Measurements from ENCODE around the gene SLC27A4.

SLC27A4 gene

DNA sequence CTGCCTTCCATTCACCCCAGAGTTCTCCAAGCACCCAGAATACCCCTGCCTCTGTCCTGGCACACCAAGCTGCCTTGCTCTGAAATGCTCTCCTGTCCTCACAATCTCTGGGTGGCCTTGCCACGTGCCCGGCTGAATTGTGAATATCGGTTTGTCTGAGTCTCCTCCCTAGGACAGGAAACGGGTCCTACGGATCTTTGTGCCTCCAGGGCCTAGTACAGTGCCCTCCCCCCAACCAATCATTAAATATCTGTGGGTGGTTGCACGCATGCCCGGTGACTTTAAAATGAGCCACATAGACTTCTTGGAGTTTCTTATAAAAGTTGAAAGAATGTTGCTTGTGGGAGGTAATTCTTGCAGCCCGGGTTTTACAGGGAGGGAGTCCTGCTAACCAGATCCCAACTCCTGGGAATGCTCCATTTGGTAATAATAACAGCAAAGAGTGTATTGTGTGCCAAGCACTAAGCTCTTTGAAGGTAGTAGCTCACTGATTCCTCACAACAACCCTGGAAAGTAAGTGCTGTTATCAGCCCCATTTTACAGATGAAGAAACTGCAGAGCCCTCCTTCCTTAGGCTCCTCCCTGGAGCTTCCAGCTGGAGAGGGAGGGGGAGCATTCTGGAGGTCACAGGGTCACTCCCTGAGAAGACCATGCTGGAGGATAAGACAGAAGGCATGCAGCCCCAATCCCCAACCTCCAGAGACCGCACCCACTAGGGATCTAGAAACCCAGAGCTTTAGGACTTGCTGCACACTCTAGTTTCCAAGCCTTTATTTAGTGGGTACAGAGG, 54.2 kb downstream of the SLC27A4 start:
- Histone ChIP-seq H3K27ac (ENCODE audit: low read length, poor library complexity, severe bottlenecking) (no peak overlapping the region), H2BK15ac (ENCODE audit: low read depth, poor library complexity, severe bottlenecking) (no peak overlapping the region), H3K9me3 (ENCODE audit: control insufficient read depth, low read length) (no peaks in the 10 kb centered on the region), H3K36me3 (ENCODE audit: control insufficient read depth in 1 of 2, insufficient read depth in 2 of 2, low read depth in 1 of 2, low read length in 2 of 2) (peaks cover 17 to 27% of the 10 kb centered on the region in 2 experiments), H2BK12ac (ENCODE audit: low read length in 2 of 2) (no peak overlapping the region), H2BK5ac (ENCODE audit: low read depth, low read length, poor library complexity, severe bottlenecking) (no peak overlapping the region), H3K4me2 (ENCODE audit: low read length, poor library complexity, severe bottlenecking) (no peak overlapping the region), H3K23ac (ENCODE audit: low read length in 2 of 2) (no peak overlapping the region), H3K18ac (ENCODE audit: low read depth in 1 of 2, low read length in 2 of 2) (no peak overlapping the region), H3K4me1 (ENCODE audit: control insufficient read depth, insufficient read depth, low read depth, low read length) (peaks cover 21% of the 10 kb centered on the region), H2AFZ (ENCODE audit: low read depth, low read length) (no peak overlapping the region), H3K79me1 (replicated peaks; ENCODE audit: low read length, poor library complexity, severe bottlenecking) (peaks cover 1% of the 10 kb centered on the region), H3K4ac (ENCODE audit: low read depth in 1 of 2, low read length in 2 of 2) (no peak overlapping the region), H2BK120ac (ENCODE audit: low read depth, low read length) (no peak overlapping the region), H3K14ac (ENCODE audit: low read length in 2 of 2) (no peak overlapping the region), H4K91ac (ENCODE audit: low read length) (no peak overlapping the region), H3K27me3 (ENCODE audit: control insufficient read depth in 1 of 2, insufficient read depth in 1 of 2, low read length in 2 of 2) (peaks cover 32 to 69% of the 10 kb centered on the region in 2 experiments), H4K8ac (ENCODE audit: low read length) (no peak overlapping the region), H3K9ac (ENCODE audit: low read length) (no peak overlapping the region), H3K4me3 (ENCODE audit: insufficient read depth in 1 of 2, low read depth in 1 of 2, low read length in 2 of 2) (no peak overlapping the region), H2AK5ac (ENCODE audit: low read length, severe bottlenecking) (no peak overlapping the region)
- no peak for DNase-seq
- WGBS, result 52% methylated on average over 8 of the region's 9 CpGs

DNA sequence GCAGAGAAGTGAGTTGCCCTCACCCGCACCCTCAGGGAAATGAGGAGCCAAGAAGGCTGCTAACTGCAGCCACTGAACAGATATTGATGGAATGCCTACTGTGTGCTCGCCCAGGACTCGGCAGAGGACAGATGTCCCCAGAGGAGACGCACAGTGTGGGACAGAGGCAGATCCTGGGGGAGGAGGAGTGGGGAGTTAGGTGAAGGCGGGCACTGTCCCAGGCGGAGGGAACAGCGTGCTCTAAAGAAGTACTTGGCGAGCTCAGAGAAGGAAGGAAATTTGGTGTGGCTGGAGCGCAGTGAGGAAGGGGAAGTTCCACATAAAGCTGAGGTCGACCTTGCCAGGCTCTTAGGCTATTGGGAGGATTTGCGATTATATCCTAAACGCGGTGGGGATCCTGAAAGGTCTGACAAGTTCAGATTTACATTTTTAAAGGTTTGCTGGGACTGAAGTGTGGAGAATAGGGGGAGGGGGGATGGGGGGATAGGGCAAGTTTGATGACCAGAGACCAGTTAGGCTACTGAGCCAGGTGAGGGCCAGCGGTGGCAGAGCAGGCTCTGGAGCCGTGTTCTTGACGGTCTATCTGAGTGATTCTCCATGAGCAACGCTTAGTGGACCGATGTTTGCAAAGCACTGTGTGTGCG, 56.8 kb downstream of the SLC27A4 start:
- Histone ChIP-seq H3K27ac (ENCODE audit: low read length, poor library complexity, severe bottlenecking) (no peak overlapping the region), H3K18ac (ENCODE audit: low read depth in 1 of 2, low read length in 2 of 2) (no peak overlapping the region), H2BK120ac (ENCODE audit: low read depth, low read length) (no peak overlapping the region), H3K4me1 (ENCODE audit: control insufficient read depth, insufficient read depth, low read depth, low read length) (peaks cover 19% of the 10 kb centered on the region), H3K14ac (ENCODE audit: low read length in 2 of 2) (no peak overlapping the region), H2AFZ (ENCODE audit: low read depth, low read length) (no peak overlapping the region), H3K9ac (ENCODE audit: low read length) (no peak overlapping the region), H3K79me1 (replicated peaks; ENCODE audit: low read length, poor library complexity, severe bottlenecking) (peaks cover 1% of the 10 kb centered on the region), H2BK15ac (ENCODE audit: low read depth, poor library complexity, severe bottlenecking) (no peak overlapping the region), H2BK5ac (ENCODE audit: low read depth, low read length, poor library complexity, severe bottlenecking) (no peak overlapping the region), H4K91ac (ENCODE audit: low read length) (no peak overlapping the region), H3K4me3 (ENCODE audit: insufficient read depth in 1 of 2, low read depth in 1 of 2, low read length in 2 of 2) (no peak overlapping the region), H3K36me3 (ENCODE audit: control insufficient read depth in 1 of 2, insufficient read depth in 2 of 2, low read depth in 1 of 2, low read length in 2 of 2) (peaks cover 2 to 6% of the 10 kb centered on the region in 2 experiments), H4K8ac (ENCODE audit: low read length) (no peak overlapping the region), H3K9me3 (ENCODE audit: control insufficient read depth, low read length) (no peaks in the 10 kb centered on the region), H3K23ac (ENCODE audit: low read length in 2 of 2) (no peak overlapping the region), H2AK5ac (ENCODE audit: low read length, severe bottlenecking) (no peak overlapping the region), H2BK12ac (ENCODE audit: low read length in 2 of 2) (no peak overlapping the region), H3K4me2 (ENCODE audit: low read length, poor library complexity, severe bottlenecking) (no peak overlapping the region), H3K4ac (ENCODE audit: low read depth in 1 of 2, low read length in 2 of 2) (no peak overlapping the region), H3K27me3 (ENCODE audit: control insufficient read depth in 1 of 2, insufficient read depth in 1 of 2, low read length in 2 of 2) (peaks cover 44 to 56% of the 10 kb centered on the region in 2 experiments)
- DNase-seq, result no peak
- 16% methylated on average over 18 of the region's 19 CpGs for WGBS

DNA sequence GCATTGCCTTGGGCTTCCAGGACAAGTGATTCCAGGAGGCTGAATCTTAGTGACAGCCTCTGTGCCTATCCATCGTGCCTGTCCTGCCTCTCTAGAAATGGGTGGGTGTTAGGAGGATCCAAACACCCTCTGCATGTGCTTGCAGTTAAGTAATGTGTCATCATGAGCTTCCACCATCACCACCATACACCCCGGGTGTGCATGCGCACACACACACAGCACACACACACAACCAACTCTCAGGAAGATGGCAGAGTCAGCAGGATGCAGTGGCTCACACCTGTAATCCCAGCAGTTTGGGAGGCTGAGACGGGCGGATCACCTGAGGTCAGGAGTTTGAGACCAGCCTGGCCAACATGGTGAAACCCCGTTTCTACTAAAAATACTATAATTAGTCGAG, 57.5 kb downstream of the SLC27A4 start:
- WGBS, result 77% methylated on average over 7 of the region's 7 CpGs

DNA sequence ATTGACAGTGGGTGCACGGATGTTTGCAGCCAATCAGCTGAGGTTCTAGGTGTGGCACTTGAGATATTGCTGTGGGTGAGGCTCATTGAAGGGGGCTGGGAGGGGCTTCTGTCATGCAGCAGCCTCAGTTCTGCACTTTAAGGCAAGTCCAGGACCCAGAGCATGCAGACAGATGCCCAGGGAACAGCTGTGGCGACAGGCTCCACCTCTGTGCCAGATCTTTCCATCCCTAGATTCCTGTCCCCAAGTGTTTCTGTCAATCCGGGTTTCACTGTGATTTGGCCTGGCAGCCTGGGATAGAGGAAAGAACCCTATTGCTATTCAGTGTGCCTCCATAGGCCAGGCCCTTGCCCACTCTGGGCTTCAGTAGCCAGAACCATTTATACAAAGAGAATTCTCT, 59.5 kb downstream of the SLC27A4 start:
- Histone ChIP-seq H3K9ac (ENCODE audit: low read length) (no peak overlapping the region), H3K4ac (ENCODE audit: low read depth in 1 of 2, low read length in 2 of 2) (no peak overlapping the region), H3K14ac (ENCODE audit: low read length in 2 of 2) (no peak overlapping the region), H3K27ac (ENCODE audit: low read length, poor library complexity, severe bottlenecking) (no peak overlapping the region), H2AK5ac (ENCODE audit: low read length, severe bottlenecking) (no peak overlapping the region), H2BK15ac (ENCODE audit: low read depth, poor library complexity, severe bottlenecking) (no peak overlapping the region), H3K9me3 (ENCODE audit: control insufficient read depth, low read length) (no peaks in the 10 kb centered on the region), H3K27me3 (ENCODE audit: control insufficient read depth in 1 of 2, insufficient read depth in 1 of 2, low read length in 2 of 2) (peaks cover 32 to 39% of the 10 kb centered on the region in 2 experiments), H2AFZ (ENCODE audit: low read depth, low read length) (no peak overlapping the region), H3K36me3 (ENCODE audit: control insufficient read depth in 1 of 2, insufficient read depth in 2 of 2, low read depth in 1 of 2, low read length in 2 of 2) (no peaks in the 10 kb centered on the region), H3K23ac (ENCODE audit: low read length in 2 of 2) (no peak overlapping the region), H4K8ac (ENCODE audit: low read length) (no peak overlapping the region), H3K4me3 (ENCODE audit: insufficient read depth in 1 of 2, low read depth in 1 of 2, low read length in 2 of 2) (no peak overlapping the region), H2BK120ac (ENCODE audit: low read depth, low read length) (no peak overlapping the region), H2BK12ac (ENCODE audit: low read length in 2 of 2) (no peak overlapping the region), H3K18ac (ENCODE audit: low read depth in 1 of 2, low read length in 2 of 2) (no peak overlapping the region), H3K79me1 (replicated peaks; ENCODE audit: low read length, poor library complexity, severe bottlenecking) (no peaks in the 10 kb centered on the region), H4K91ac (ENCODE audit: low read length) (no peak overlapping the region), H3K4me1 (ENCODE audit: control insufficient read depth, insufficient read depth, low read depth, low read length) (peaks cover 4% of the 10 kb centered on the region), H3K4me2 (ENCODE audit: low read length, poor library complexity, severe bottlenecking) (no peak overlapping the region), H2BK5ac (ENCODE audit: low read depth, low read length, poor library complexity, severe bottlenecking) (no peak overlapping the region)
- DNase-seq, result no peak
- WGBS, result 75% methylated on average over 3 of the region's 3 CpGs

More for the DNA sequence above, 57.5 kb downstream of the SLC27A4 start:
- Histone ChIP-seq H3K4ac (ENCODE audit: low read depth in 1 of 2, low read length in 2 of 2) (no peak overlapping the region), H2AK5ac (ENCODE audit: low read length, severe bottlenecking) (no peak overlapping the region), H2BK120ac (ENCODE audit: low read depth, low read length) (no peak overlapping the region), H3K27me3 (ENCODE audit: control insufficient read depth in 1 of 2, insufficient read depth in 1 of 2, low read length in 2 of 2) (peaks cover 44 to 49% of the 10 kb centered on the region in 2 experiments), H3K36me3 (ENCODE audit: control insufficient read depth in 1 of 2, insufficient read depth in 2 of 2, low read depth in 1 of 2, low read length in 2 of 2) (no peaks in the 10 kb centered on the region), H3K23ac (ENCODE audit: low read length in 2 of 2) (no peak overlapping the region), H2BK15ac (ENCODE audit: low read depth, poor library complexity, severe bottlenecking) (no peak overlapping the region), H3K4me3 (ENCODE audit: insufficient read depth in 1 of 2, low read depth in 1 of 2, low read length in 2 of 2) (no peak overlapping the region), H4K8ac (ENCODE audit: low read length) (no peak overlapping the region), H2BK12ac (ENCODE audit: low read length in 2 of 2) (no peak overlapping the region), H3K79me1 (replicated peaks; ENCODE audit: low read length, poor library complexity, severe bottlenecking) (no peaks in the 10 kb centered on the region), H3K9me3 (ENCODE audit: control insufficient read depth, low read length) (no peaks in the 10 kb centered on the region), H3K9ac (ENCODE audit: low read length) (no peak overlapping the region), H2BK5ac (ENCODE audit: low read depth, low read length, poor library complexity, severe bottlenecking) (no peak overlapping the region), H3K18ac (ENCODE audit: low read depth in 1 of 2, low read length in 2 of 2) (no peak overlapping the region), H3K4me2 (ENCODE audit: low read length, poor library complexity, severe bottlenecking) (no peak overlapping the region), H3K14ac (ENCODE audit: low read length in 2 of 2) (no peak overlapping the region), H4K91ac (ENCODE audit: low read length) (no peak overlapping the region), H3K4me1 (ENCODE audit: control insufficient read depth, insufficient read depth, low read depth, low read length) (peaks cover 11% of the 10 kb centered on the region), H3K27ac (ENCODE audit: low read length, poor library complexity, severe bottlenecking) (no peak overlapping the region), H2AFZ (ENCODE audit: low read depth, low read length) (no peak overlapping the region)
- no peak for DNase-seq

All from mesenchymal stem cell (in vitro differentiated cells and primary cell).